GM19025 (cell line): ENCODE data around the gene TSPAN18.

ENCODE experiments used
- ATAC-seq: cut with Tn5 transposase; IDR thresholded peaks from one replicate; pipeline ENCODE4 v1.9.1; 2021; ENCODE audit warnings: mild to moderate bottlenecking, low read depth, moderate library complexity; ENCODE audit not compliant: unreplicated experiment

TSPAN18 gene

GRCh38 chr11:44928816-44929215 lies 202.1 kb downstream of the TSPAN18 start:
- ATAC-seq: no peak

GRCh38 chr11:44930588-44931302 lies 204.0 kb downstream of the TSPAN18 start:
- ATAC-seq: no peak

DNA sequence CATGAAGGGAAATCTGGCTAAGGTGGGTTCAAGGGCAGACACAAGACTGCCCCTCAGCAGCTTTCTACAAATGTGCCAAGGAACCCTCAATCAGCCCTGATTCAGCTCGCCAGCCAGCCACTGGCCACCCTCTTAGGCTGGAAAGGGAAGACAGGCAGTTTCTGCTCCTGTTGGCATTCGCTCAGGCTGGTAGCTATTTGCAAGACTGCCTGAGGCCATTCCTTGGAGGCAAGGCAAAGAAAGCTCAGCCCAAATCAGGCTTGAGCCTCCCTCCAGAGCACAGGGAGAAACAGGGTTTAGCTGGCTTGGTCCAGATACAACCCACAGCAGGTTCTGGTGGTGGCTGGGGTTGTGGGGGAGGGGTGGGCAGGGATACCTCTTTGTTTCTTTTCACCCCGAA lies 204.7 kb downstream of the TSPAN18 start:
- no peak for ATAC-seq

DNA sequence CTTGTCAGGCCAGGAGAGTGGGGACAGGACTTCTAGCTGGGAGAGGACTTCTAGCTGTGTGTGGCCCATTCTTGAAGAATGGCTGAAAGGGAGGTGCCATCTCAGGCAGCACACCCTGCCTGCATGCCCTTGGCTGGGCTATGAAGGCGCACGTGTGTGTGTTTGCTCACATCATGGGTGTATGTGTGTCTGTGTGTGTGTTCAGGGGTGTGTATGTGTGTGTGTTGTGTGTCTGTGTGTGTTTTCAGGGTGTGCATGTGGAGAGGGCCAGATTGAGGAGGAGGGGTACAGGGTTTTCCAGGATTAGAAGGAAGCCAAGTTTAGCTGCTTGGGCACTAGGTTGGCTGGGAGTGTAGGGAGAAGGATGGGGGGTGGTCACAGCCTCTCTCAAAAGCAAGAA lies 207.3 kb downstream of the TSPAN18 start:
- no peak for ATAC-seq

DNA sequence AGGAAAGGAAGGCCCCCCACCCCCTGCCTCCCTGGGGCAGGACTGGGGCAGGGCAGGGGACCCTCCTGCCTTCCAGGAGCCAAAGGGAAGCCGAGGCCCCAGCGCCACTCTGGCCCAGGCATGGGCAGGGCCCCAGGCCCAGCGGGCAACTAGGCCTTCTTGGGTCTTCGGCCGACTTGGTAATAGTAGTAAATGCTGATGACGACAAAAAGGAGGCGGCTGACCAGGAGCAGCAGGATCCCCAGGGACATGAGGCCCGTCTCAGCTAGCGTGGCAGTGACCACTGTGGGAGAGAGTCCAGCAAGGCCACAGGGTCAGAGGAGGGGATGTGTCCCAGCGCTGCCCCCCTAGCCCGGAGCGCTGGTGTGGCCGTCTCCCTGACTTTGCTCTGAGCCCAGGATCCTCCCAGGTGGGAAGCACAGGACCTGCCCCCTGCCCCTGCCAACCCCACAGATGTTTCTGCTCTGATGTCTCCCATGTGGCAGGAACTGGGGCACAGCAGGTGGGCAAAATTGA lies 208.0 kb downstream of the TSPAN18 start:
- ATAC-seq: no peak

DNA sequence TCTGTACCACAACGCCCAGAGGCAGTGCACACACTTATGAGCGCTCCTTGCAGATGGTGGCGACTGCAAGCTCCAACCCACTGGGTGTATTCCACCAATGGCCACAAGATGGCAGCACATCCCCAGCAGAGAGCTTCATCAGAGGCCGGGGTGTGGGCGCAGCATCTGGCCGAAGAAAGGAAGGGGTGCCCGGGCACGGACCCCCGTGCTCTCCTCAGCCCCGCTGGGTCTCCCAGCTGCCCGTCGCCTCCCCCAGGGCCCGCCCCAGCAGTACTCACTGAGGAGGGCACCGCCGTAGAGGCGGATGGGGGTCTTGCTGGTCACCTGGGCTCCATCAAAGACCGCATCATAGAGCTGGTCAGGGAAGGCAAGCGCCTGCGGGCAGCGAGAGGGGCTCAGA lies 209.8 kb downstream of the TSPAN18 start:
- peak; percentile 72 for ATAC-seq

DNA sequence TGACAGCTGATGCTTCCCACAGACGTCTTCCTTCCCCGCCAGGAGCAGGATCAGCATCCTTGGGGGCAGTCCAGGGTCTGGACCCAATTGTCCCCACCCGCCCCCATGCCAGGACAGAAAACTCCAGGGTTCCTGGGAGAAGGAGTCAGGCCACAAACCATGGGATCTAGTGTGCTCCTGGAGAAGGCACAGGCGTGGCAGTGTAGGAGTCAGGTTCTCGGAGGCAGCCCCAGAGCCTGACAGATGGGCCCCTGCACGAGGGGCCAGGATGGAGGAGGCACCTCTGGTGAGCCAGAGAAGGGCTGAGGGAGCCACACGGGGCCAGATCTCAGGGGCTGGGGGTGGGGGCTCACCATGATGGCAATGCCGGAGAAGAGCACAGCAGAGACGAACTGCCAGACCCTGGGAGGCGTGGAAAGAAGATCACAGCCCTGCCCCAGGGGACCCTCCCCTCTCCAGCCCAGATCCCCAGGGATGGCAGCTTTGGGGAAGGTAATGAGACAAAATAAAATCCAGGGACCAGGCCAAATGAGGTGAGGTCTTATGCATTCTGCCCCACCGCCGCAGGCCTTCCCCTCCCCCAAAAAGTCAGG lies 210.3 kb downstream of the TSPAN18 start:
- ATAC-seq: no peak

DNA sequence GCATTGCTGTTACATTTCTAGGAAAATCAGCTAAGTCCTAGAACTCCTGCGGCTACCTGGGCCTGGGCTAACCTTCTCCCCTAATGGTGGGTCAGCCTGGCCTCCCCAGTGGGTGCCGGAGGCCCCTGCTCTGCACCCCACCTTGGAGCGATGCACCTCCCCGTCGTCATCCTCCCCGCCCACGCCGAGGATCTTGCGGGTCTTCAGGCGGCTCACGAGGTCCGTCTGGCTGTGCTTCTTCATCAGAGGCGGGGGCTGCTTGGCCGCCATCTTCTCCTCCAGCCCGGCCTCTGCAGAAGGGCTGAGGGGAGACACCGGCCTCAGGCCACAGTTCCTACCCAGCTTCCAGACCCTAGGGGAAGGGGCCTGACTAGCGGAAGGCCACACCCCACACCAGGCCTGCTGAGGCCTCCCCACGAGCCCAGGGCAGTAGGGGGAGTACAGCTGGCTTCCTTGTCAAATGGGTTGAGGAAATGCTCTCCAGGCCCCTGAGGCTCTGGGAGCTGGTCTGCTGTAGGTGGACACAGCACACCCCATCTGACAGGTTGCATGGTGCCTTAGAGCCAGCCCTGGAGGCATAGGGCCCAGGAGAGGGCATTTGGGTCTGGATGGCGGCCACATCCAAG lies 211.4 kb downstream of the TSPAN18 start:
- ATAC-seq: no peak

GRCh38 chr11:44939673-44940395 lies 213.1 kb downstream of the TSPAN18 start:
- no peak for ATAC-seq

DNA sequence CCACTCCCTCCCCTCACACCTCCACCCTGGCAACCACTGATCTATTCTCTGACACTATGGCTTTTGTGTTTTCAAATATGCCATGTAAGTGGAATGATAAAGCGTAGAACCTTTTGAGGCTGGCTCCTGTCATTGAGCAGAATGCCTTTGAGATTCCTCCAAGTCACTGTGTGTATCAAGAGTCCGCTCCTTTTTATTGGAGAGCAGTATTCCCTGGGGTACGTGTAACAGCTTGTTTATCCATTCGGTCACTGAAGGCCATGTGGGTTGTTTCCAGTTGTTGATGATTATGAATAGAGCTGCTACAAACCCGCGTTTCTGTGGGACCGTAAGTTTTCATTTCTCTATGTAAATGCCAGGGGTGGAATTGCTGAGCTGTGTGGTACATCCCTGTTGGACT lies 213.6 kb downstream of the TSPAN18 start:
- ATAC-seq: no peak

- ATAC-seq: no peak
These were observed 214.1 kb downstream of the TSPAN18 start for GRCh38 chr11:44940835-44941234.

- no peak for ATAC-seq
These were observed 214.7 kb downstream of the TSPAN18 start for GRCh38 chr11:44941259-44942021.

DNA sequence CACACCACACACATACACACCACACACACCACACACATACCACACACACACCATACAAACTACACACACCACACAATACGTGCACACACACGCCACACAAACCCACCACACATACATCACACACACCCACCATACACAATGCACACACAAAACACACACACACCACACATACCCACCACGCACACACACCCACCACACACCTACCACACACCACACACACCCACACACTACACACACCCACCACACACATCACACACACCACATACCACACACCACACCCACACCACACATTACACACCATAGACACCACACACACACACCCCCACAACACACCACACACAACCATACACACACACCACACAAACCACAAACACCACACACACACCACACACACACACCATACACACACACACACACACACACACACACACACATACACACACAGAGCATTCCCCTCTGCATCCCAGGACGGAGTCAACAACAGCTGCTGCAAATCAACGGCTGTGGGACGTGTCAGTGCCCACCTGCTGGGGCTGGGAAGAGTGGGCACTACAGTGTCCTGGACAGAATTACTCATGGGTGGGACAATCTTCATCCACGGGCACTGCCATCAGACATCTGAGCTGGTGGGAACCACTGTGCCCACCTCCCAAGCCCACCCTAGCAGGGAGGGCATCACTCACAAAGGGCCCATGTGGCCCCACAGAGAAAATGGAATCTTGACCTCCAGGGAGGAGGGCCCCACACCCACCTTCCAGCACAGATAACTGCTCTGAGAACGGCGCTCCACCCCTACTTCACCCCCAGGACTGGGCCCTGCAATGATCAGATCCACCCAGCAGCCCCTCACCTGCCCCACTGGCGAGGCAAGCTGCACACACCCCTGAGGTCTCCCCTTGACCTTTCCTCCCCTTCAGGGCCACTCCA lies 215.5 kb downstream of the TSPAN18 start:
- no peak for ATAC-seq

- no peak for ATAC-seq
These were observed 216.4 kb downstream of the TSPAN18 start for GRCh38 chr11:44943118-44943517.

GRCh38 chr11:44943696-44944095 lies 216.9 kb downstream of the TSPAN18 start:
- ATAC-seq: no peak

DNA sequence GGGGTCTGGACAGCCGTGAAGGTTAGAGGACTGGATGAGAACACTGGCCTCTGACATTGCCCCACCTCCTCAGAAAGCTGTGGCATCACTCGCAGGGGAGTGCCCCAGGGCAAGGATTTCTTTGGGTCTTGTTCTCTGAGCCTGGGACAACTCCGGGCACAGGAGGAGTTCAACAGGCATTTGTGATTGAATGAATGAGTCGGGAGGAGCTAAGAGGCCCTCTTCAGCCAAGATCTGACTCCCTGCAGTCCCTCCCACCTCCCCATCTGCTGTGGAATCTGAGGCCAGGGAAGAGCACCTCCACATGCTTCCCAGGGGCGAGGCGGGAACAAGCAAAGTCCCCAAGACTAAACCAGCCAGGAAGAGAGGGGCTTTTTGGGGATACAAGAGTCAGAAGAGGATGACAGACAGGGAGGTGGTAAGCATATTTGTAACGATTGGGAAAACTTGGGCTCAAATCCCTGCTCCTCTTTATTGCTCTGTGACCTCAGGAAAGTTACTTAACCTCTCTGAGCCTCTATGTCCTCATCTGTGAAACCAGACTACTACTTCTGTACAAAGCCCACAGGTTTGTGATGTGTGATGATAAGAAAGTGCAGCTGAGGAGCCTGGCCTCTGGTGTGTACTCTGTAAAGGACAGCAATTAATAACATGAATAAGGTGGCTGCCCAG lies 217.6 kb downstream of the TSPAN18 start:
- no peak for ATAC-seq

DNA sequence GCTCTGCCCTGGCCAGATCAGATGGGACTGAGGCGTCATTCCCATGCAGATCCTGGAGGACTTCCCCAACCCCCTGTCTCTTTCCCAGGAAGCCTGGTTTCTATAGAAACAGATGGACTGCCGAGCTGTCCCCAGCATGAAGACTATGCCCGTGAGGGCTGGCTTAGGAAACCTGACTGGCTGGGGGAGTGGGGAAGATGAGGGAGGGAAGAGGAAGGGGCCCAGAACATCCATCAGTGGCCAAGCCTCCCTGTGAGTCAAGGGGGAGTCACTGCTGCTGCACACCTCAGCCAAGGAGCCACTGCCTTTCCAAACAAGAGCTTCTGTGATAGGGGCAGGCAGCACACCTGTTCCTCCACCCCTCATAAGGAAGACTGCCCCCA lies 218.1 kb downstream of the TSPAN18 start:
- ATAC-seq: no peak

DNA sequence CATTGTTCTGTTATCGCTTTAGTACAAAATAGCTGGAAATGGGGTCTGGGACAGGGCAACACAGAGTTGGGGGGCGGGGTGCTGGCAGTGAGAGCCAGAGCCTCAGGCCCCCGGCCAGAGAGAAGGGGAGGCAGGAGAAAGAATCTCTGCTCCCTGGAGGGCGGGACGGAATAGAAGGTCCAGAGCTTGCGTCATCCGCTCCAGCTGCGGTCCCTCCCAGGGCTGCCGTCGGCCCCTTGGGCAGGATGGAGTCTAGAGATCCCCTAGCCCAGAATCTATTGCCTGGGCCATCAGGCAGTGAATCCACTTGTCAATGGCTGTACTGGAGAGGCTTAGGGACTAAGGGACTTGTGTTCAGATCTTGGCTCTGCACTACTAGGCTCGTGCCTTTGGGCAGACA lies 218.9 kb downstream of the TSPAN18 start:
- no peak for ATAC-seq

DNA sequence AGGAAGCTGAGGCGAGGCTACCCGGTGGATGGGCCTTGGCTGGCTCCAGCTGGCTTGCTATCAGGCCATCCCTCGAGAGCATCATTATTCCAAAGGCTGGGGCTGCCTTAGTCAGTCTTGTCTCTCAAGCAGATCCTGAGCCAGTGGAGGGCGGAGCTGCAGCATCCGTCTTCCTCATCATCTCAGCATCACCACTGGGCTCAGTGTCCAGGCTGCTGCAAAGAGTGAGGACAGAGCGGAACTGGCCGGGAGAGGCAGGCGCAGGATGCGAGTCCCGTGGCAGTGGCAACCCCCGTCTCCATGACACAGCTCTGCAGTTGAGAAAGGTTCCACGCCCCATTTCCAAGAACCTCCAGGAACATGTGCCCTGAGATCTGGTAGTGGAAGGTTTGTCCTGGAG lies 219.5 kb downstream of the TSPAN18 start:
- no peak for ATAC-seq
